Hepatocyte (in vitro differentiated cells): ENCODE data around the gene TNS3. TPM values are rescaled to one million over a fixed set of nuclear protein-coding genes. Genes with fewer than 3 reads are reported as not detected.

Experiments
- DNase-seq: peaks from one replicate; pipeline ENCODE4 v3.0.0-alpha.2; 2016; ENCODE audit warnings: low spot score
- H2AFZ ChIP-seq: fragments of 200-600 bp; sonication (generic); 2 replicates; pipeline ENCODE4 v1.6.0; 2016; ENCODE audit warnings: antibody characterized with exemption, mild to moderate bottlenecking
- H3K27ac ChIP-seq: fragments of 200-600 bp; sonication (generic); 2 replicates; pipeline ENCODE4 v1.5.1; 2016; ENCODE audit warnings: mild to moderate bottlenecking
- H3K27me3 ChIP-seq: fragments of 200-600 bp; sonication (generic); 2 replicates; pipeline ENCODE4 v1.6.1; 2016
- H3K36me3 ChIP-seq: fragments of 200-600 bp; sonication (generic); replicated peaks from 2 replicates; pipeline ENCODE4 v1.5.1; 2016; ENCODE audit warnings: low read depth; ENCODE audit not compliant: insufficient read depth
- H3K4me1 ChIP-seq: fragments of 200-600 bp; sonication (generic); 2 replicates; pipeline ENCODE4 v1.5.1; 2016; ENCODE audit warnings: mild to moderate bottlenecking, moderate library complexity; ENCODE audit not compliant: insufficient read depth
- H3K4me2 ChIP-seq: fragments of 200-600 bp; sonication (generic); 2 replicates; pipeline ENCODE4 v1.6.0; 2016
- H3K4me3 ChIP-seq: fragments of 200-600 bp; sonication (generic); 2 replicates; pipeline ENCODE4 v1.5.1; 2016; ENCODE audit warnings: mild to moderate bottlenecking
- H3K79me2 ChIP-seq: fragments of 200-600 bp; sonication (generic); 2 replicates; pipeline ENCODE4 v1.6.0; 2017; ENCODE audit warnings: mild to moderate bottlenecking
- H3K9me2 ChIP-seq: fragments of 200-600 bp; sonication (generic); replicated peaks from 2 replicates; pipeline ENCODE4 v1.6.0; 2017; ENCODE audit warnings: mild to moderate bottlenecking; ENCODE audit not compliant: insufficient read depth
- H3K9me3 ChIP-seq: fragments of 200-600 bp; sonication (generic); 2 replicates; pipeline ENCODE4 v1.5.1; 2016; ENCODE audit warnings: low read depth, mild to moderate bottlenecking
- H4K20me1 ChIP-seq: fragments of 200-600 bp; sonication (generic); 2 replicates; pipeline ENCODE4 v1.6.0; 2016; ENCODE audit warnings: mild to moderate bottlenecking; ENCODE audit not compliant: insufficient read depth, poor library complexity, severe bottlenecking
- EZH2 ChIP-seq: fragments of 200-600 bp; sonication (generic); IDR thresholded peaks from 2 replicates; pipeline ENCODE4 v1.6.1; 2016; ENCODE audit warnings: antibody characterized with exemption, mild to moderate bottlenecking, borderline replicate concordance
- EZH2phosphoT487 ChIP-seq: fragments of 200-600 bp; sonication (generic); IDR thresholded peaks from one replicate; pipeline ENCODE4 v1.6.1; 2018; ENCODE audit warnings: antibody characterized with exemption, mild to moderate bottlenecking, low read depth, moderate library complexity; ENCODE audit not compliant: unreplicated experiment, severe bottlenecking
- WGBS: methylation state at CpG from one replicate; pipeline ENCODE4 v1.1.6; 2016; ENCODE audit warnings: low lambda C conversion rate; ENCODE audit errors: missing lambda C conversion rate; 5-methylcytosine and 5-hydroxymethylcytosine counted together
- polyA plus RNA-seq: library from polyadenylated mRNA; unstranded; fragments of >200 nt; fragmentation: Nextera tagmentation; extraction: Ambion mirVana; gene quantifications from 2 replicates; pipeline ENCODE4 v1.2.1, GENCODE V29; 2016
- total RNA-seq: library from RNA; depleted of rRNA; stranded (reverse); fragments of >200 nt; gene quantifications from 2 replicates; pipeline ENCODE4 v1.2.3, GENCODE V29; 2014
- TF ChIP-seq, protein P1 (sequence below): fragments of 200-600 bp; sonication (generic); IDR thresholded peaks from 2 replicates; pipeline ENCODE4 v1.5.1; 2016; ENCODE audit warnings: antibody characterized with exemption, mild to moderate bottlenecking; ENCODE audit not compliant: poor library complexity

Gene TNS3
- total and polyA plus RNA-seq, 2 experiments from 2014 or later, result 30.0 to 73.3 TPM

DNA sequence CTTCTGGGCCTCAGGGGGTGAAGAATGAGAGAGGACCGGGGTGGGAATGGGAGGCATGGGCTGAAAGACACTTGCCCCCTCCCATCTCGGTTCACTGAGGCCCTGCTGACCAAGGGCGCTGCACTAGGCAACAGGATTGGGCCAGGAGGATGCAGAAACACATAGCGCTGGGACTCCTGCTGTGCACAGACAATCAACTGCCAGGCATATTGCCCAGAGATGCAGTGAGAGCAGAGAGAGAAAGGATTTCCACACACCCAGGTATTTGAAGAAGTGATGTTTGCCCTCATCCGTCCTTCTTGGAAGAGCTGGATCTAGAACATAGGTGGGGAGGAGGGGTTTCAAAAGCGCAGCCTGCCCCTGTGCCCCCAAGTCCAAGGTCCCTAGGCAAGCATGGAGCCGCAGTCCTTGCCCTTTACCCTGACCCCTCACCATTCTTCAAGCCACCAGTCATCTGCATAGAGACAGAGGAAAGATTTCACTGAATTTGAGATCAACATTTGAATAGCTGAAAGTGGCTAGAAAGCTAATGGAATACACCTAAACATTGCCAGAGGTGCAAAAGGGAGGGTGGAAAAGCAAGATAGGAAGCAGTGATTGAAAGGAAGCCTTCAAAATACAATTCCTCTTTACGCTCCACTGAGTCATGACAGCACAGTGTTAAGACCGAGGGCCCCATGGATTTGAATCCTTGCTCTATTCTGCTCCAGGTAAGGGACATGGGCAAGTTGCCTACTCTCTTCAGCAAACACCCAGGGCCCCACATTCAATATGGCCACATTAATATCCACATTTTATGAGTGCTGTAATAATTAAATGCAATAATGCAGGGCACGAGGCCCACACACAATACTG is 44.2 kb upstream of the TNS3 start:
- WGBS, result 84% methylated on average over 10 of the region's 10 CpGs
- Histone ChIP-seq H4K20me1 (no peaks in the 10 kb centered on the region), H3K4me3 (no peak overlapping the region), H3K9me2 (no peaks in the 10 kb centered on the region), H3K4me2 (no peak overlapping the region), H3K79me2 (no peaks in the 10 kb centered on the region), H3K4me1 (peaks cover 28% of the 10 kb centered on the region), H3K9me3 (no peaks in the 10 kb centered on the region), H3K27me3 (no peaks in the 10 kb centered on the region), H2AFZ (no peak overlapping the region), H3K27ac (no peak overlapping the region), H3K36me3 (no peaks in the 10 kb centered on the region)
- no peak for DNase-seq
- TF ChIP-seq, protein P1, sequence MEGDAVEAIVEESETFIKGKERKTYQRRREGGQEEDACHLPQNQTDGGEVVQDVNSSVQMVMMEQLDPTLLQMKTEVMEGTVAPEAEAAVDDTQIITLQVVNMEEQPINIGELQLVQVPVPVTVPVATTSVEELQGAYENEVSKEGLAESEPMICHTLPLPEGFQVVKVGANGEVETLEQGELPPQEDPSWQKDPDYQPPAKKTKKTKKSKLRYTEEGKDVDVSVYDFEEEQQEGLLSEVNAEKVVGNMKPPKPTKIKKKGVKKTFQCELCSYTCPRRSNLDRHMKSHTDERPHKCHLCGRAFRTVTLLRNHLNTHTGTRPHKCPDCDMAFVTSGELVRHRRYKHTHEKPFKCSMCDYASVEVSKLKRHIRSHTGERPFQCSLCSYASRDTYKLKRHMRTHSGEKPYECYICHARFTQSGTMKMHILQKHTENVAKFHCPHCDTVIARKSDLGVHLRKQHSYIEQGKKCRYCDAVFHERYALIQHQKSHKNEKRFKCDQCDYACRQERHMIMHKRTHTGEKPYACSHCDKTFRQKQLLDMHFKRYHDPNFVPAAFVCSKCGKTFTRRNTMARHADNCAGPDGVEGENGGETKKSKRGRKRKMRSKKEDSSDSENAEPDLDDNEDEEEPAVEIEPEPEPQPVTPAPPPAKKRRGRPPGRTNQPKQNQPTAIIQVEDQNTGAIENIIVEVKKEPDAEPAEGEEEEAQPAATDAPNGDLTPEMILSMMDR, result no peak
- TF ChIP-seq EZH2phosphoT487, result no peak
- TF ChIP-seq EZH2, result no peak

DNA sequence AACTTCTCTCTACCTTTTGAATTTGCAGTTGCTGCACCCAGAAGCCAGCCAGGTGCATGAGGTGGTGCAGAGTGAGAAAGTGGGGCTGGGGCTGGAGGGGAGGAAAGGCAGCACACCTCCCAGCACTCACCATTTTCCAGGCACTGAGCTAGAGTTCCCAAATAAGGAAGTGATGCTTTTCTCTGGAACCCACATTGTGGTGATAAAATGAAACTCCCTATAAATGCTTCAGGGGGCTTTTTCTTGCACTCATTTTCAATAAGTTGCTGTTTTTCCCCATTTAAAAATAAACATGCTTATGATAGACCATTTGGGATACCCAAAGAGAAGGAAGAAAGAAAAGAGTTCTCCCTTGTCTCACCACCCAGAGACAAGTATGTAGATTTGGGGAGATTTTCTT is 42.8 kb upstream of the TNS3 start:
- Histone ChIP-seq H3K4me1 (peaks cover 28% of the 10 kb centered on the region), H3K4me2 (no peak overlapping the region), H3K36me3 (no peaks in the 10 kb centered on the region), H3K27me3 (no peaks in the 10 kb centered on the region), H3K9me2 (no peaks in the 10 kb centered on the region), H3K4me3 (no peak overlapping the region), H3K9me3 (no peaks in the 10 kb centered on the region), H3K27ac (no peak overlapping the region), H2AFZ (no peak overlapping the region), H3K79me2 (no peaks in the 10 kb centered on the region), H4K20me1 (no peaks in the 10 kb centered on the region)
- no peak for TF ChIP-seq EZH2phosphoT487
- DNase-seq, result no peak

DNA sequence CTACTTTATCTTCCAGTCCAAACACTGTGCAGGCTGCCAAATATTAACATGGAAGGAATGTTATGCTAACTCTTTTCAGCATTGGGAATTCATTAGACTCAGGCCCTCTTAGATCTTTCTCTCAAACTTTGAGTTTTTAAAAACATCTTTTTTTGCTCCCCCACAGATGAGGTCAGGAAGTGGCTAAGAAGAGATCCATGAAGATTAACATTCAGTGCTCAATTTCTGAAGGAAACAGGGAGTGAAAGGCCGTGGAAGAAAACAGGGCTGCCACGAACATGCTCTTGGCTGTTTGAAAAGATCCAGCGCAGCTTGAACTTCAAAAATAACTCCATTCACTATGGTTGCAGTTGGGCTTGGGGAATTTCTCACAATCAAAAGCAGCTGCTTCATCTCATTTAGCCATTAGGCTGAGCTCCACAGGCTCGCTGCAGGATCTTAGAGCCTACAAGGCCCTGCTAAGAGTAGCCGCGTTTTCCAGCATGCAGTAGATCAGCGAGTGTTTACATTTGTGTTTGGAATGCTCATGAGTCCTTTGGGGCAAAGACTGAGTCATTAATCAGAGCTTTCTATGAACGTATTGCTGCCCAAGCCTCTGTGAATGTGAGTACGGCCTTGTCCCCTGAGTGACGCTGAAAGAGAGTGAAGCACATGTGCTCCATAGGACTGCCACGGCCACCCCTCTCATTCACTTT is 41.2 kb upstream of the TNS3 start:
- 19% methylated on average over 11 of the region's 11 CpGs for WGBS
- H3K36me3 ChIP-seq, result no peaks in the 10 kb centered on the region
- peak overlapping the region; percentile 88 for H3K27ac ChIP-seq
- no peaks in the 10 kb centered on the region for H3K79me2 ChIP-seq
- no peaks in the 10 kb centered on the region for H3K27me3 ChIP-seq
- H3K4me2 ChIP-seq, result peak overlapping the region; percentile 53
- peak; percentile 85 for DNase-seq
- no peak overlapping the region for H3K4me3 ChIP-seq
- peaks cover 28% of the 10 kb centered on the region for H3K4me1 ChIP-seq
- no peaks in the 10 kb centered on the region for H4K20me1 ChIP-seq
- TF ChIP-seq EZH2, result no peak
- TF ChIP-seq EZH2phosphoT487, result no peak
- TF ChIP-seq, protein P1, result no peak
- no peaks in the 10 kb centered on the region for H3K9me2 ChIP-seq
- peak overlapping the region; percentile 30 for H2AFZ ChIP-seq
- no peaks in the 10 kb centered on the region for H3K9me3 ChIP-seq

DNA sequence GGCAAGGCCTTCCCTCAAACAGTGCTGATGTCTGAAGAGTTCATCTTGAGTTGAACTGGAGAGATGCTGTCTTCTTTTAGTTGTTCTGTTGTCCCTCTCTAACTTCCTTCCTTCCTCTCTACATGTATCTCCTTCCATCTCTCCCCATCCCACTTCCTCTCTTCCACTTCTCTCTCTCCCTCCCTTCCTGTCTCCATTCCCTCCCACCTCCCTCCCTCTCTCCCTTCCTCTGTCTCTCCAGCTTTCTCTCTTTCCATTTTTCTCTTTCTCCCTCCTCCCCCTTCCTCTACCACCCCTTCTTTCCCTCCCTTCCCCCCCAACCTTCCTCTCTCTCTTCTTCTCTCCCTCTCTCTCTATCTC is 40.7 kb upstream of the TNS3 start:
- Histone ChIP-seq H3K9me3 (no peaks in the 10 kb centered on the region), H3K4me3 (no peak overlapping the region), H2AFZ (peak overlapping the region; percentile 30), H3K4me1 (peaks cover 28% of the 10 kb centered on the region), H4K20me1 (no peaks in the 10 kb centered on the region), H3K27me3 (no peaks in the 10 kb centered on the region), H3K36me3 (no peaks in the 10 kb centered on the region), H3K27ac (peak overlapping the region; percentile 88), H3K4me2 (peak overlapping the region; percentile 53), H3K9me2 (no peaks in the 10 kb centered on the region), H3K79me2 (no peaks in the 10 kb centered on the region)
- no peak for DNase-seq
- TF ChIP-seq EZH2phosphoT487 (no peak), EZH2 (no peak)
- TF ChIP-seq, protein P1, result no peak
